Cortex of kidney (tissue), 1 donor: Measurements from ENCODE around the gene PBX1.

ENCODE experiments used
- DNase-seq: peaks from one replicate; lab custom pipeline; 2025; lab: John Stamatoyannopoulos, UW

The PBX1 gene

GRCh38 chr1:164757625-164758024, 198.6 kb downstream of the PBX1 start:
- no peak for DNase-seq

- DNase-seq: no peak
Observed at GRCh38 chr1:164759144-164759920, 200.3 kb downstream of the PBX1 start.

GRCh38 chr1:164759979-164760469, 201.0 kb downstream of the PBX1 start:
- no peak for DNase-seq

- no peak for DNase-seq
Observed at GRCh38 chr1:164760569-164760968, 201.6 kb downstream of the PBX1 start.

DNA sequence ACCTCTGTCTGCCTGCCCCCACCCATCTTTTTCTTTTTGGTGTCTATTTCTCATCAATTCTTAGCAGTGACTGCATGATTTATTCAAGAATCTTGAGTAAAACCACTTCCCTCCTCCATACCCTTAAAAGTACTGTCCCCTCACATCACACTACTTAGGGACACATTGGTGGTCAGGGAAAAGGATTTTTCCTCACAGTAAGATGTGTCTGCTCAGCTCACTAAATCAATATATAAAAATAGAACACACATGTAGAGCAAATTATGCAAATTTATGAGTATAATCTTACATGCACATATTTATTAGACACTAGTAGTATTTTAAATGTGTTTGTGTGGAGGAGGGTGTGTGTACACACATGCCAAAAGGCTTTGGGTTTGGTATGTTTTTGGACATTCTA, 202.0 kb downstream of the PBX1 start:
- no peak for DNase-seq

DNA sequence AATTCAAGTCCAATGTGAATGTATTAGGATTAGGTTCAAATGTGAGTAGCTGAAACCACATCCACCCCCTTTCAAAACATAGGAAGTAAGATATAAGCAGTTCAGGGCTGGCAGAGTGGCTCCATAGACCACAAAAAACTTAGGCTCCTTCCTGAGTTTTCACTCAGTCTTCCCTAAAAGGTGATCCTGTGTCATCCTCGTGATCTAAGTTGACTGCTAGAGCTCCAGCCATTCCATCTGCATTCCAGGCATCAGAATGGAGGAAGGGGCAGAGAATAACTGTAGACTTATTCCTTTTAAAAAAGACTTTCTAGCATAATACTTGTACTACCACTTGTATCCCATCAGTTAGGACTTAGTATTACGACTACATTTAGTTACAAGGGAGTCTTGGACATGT, 204.1 kb downstream of the PBX1 start:
- no peak for DNase-seq

DNA sequence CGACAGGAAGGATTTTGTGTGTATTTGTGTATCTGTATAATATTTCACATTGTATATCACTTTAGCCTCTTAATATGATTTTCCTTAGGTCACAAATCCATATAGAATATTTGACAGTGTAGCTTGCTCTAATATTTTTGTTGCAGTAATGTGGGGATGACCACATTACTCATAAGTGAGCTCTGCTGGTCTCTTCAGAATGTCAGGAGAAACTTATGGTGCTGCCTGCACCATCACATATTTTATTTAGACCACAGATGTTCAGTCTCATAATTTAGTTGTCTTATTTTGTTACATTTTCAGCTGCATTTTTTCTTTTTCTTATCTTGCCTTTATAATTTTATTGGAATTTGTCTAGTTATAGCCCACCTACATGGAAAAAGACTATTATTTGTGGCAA, 205.3 kb downstream of the PBX1 start:
- DNase-seq: no peak

DNA sequence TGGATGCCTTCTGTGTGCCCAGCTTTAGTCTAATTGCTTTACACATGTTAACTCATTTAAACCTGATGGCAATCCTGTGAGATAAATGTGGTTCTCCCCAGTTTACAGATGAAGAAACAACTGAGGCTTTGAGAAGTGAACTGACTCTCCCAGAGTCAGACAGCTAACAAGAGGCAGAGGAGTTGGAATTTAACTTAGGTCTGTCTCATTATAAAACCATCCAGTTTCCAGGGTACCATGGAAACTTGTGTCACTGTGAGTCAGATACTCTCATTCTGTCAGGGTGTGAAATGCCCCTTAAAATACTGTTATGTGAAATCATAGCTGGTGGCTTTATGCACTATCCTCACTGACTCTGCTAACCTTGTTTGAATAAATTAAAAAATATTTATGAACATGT, 206.6 kb downstream of the PBX1 start:
- DNase-seq: no peak

DNA sequence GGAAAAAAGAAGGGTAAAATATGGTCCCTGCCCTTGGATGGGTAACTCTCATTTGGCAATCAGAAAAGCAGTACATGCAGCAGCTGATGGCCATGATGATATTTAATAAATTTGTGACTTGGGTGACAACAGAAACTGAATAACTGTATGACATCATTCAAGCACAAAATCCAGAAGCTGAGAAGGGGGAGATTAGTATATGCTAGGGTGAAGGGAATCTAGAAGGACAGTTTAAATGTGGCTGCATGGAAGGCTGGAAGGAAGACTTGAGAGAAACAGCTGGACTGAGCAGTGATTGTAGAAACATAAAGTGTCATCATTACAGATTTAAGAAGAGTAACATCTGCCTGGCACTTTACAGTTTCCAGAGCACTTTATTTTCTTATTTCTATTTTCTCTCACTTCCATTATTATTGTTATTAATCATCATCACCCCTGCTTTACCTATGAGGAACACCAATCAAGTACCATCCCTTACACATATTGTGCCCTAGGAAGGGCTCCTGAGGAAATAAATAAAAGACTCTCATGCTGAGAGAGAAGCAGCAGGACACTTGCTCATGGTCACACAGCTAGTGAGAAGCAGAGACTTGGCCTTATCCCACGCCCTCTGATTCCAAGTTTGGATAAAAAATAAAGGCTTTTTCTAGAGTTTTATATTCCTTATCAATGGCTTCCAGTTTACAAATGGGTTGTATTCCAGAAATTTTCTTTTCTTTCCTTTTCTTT, 207.2 kb downstream of the PBX1 start:
- no peak for DNase-seq

DNA sequence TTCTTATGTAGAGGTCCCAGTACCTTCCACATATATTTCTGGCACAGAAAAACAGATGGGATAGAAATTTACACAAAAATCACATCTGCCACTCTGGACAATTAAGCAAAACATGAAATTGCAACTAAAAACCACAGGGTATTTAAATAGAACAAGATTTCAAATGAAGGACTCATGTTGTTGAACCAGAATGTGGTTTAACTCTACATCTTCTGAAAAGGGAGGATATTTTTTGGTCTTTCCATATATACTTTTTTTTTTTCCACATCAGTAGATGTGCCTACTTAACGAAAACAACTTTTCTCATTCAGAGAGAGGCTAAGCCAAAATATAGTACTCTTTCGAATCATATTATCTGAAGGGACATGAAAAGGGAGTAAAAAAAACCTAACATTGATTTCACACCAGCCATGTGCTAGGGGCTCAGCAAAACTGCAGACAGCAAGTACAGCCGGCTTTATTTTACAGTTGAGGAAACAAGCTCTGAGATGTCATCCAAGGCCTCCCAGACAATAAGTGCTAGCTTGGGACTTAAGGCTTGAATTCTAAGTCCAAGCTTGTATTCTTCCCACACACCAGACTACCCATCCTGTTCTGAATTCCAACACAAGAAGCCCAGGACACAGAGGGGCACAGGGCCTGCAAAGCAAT, 208.9 kb downstream of the PBX1 start:
- no peak for DNase-seq

DNA sequence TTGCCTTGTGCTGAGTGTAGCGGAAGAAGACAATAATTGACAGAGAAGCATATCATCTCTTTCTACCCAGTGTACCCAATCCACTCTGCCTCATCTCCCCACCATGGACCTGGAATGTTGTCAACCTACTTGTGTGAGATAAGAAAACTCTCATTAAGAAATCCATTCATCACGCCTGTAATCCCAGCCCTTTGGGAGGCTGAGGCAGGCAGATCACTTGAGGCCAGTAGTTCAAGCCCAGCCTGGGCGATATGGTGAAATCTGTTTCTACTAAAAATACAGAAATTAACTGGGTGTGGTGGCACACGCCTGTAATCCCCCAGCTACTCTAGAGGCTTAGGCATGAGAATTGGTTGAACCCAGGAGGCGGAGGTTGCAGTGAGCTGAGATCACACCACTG, 209.6 kb downstream of the PBX1 start:
- no peak for DNase-seq

- no peak for DNase-seq
Observed at GRCh38 chr1:164769486-164770130, 210.6 kb downstream of the PBX1 start.

DNA sequence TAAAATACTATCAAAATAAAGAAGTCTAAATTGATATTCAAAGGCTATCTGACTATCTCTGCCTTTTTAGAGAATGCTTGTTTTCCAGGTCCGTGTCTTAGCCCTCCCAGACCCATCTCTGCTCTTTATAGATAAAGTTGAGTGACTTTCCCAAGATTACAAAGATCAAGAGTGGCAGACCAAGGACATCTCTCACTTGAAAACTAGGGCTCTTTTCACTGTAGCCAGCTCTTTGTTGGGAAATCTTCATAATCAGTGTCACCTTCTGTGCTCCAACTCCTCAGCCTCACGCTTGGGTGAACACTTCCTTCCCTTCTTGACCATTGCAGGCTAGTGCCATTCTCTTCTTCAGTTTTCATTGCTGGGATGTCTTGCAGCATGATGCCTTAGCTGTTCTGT, 211.1 kb downstream of the PBX1 start:
- DNase-seq: no peak

GRCh38 chr1:164771041-164771618, 212.1 kb downstream of the PBX1 start:
- DNase-seq: no peak

GRCh38 chr1:164771619-164772361, 212.8 kb downstream of the PBX1 start:
- no peak for DNase-seq

DNA sequence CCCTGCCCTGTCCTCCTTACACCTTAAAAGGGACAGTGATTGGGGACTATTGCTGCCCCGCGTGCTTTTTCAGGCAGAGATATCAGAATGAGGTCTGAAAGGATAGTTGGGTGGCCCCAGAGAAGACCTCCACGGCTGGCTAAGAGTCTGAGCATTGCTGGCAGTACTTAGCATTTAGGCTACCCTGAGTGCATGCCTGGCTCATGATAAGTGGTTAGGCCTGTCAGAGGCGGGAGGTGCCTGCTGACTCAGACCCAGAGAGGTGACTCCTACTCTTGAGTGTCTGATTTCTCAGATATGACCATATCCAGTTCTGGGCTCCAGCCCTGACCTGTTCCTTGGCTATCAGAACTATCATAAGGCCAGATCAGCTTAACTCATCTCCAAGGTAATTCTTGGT, 213.7 kb downstream of the PBX1 start:
- no peak for DNase-seq

DNA sequence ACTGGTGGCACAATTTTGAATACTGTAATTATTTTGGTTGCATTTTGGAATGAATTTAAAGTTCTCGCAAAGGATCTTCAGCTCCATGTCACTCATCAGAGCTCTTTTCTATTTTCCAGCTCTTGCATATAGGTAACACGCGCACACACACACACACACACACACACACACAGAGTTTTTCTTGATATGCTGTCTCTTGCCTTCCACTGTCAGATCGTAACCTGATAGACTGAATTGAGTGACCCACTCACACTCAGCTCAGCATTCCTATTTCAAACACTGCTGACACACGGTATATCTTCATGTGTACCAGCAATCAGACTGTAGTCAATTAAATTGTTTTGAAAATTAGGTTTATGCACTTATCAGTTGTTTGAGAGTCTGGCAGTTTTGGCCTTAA, 214.1 kb downstream of the PBX1 start:
- no peak for DNase-seq

GRCh38 chr1:164774413-164774812, 215.4 kb downstream of the PBX1 start:
- no peak for DNase-seq

- DNase-seq: no peak
Observed at GRCh38 chr1:164774819-164775654, 216.1 kb downstream of the PBX1 start.

- no peak for DNase-seq
Observed at GRCh38 chr1:164777518-164777917, 218.5 kb downstream of the PBX1 start.
